WTC11 (cell line): ENCODE data around the gene TRIM75. TPM values are rescaled to one million over a fixed set of nuclear protein-coding genes. Genes with fewer than 3 reads are reported as not detected.

ENCODE experiments used
- ATAC-seq: fragments of 200-7000 bp; cut with Tn5 transposase; 2 replicates; pipeline ENCODE4 v1.10.0; 2021; ENCODE audit warnings: mild to moderate bottlenecking, moderate library complexity
- CTCF ChIA-PET: fragments of 300-600 bp; sonication (Branson Sonifier 250); formaldehyde crosslinking; loops from one replicate; lab custom pipeline; 2021; ENCODE audit warnings: antibody characterized with exemption; lab: Charles Lee
- POLR2A ChIA-PET: fragments of 350-600 bp; sonication (Branson Sonifier 250); formaldehyde crosslinking; loops from one replicate; lab custom pipeline; 2021; ENCODE audit warnings: antibody characterized with exemption; lab: Charles Lee
- DNase-seq: peaks from one replicate; pipeline ENCODE4 v3.0.0; 2021; ENCODE audit warnings: low spot score
- H3K27ac Mint-ChIP-seq: 2 replicates; pipeline ENCODE4 v1.8.0; 2021; ENCODE audit warnings: mixed read lengths
- H3K27me3 Mint-ChIP-seq: 2 replicates; pipeline ENCODE4 v1.8.0; 2021; ENCODE audit warnings: low read depth, mild to moderate bottlenecking, moderate library complexity, mixed read lengths
- H3K36me3 Mint-ChIP-seq: 2 replicates; pipeline ENCODE4 v1.8.0; 2021; ENCODE audit warnings: mixed read lengths
- H3K4me1 Mint-ChIP-seq: 2 replicates; pipeline ENCODE4 v1.8.0; 2022; ENCODE audit warnings: mixed read lengths
- H3K4me3 Mint-ChIP-seq: 2 replicates; pipeline ENCODE4 v1.8.0; 2021; ENCODE audit warnings: mild to moderate bottlenecking, moderate library complexity, mixed read lengths
- H3K9me3 Mint-ChIP-seq: 2 replicates; pipeline ENCODE4 v1.8.0; 2021; ENCODE audit warnings: mixed read lengths
- CBFB ChIP-seq: sonication (generic); formaldehyde crosslinking; IDR thresholded peaks from 2 replicates; pipeline ENCODE4 v1.8.1; 2022; ENCODE audit warnings: mild to moderate bottlenecking, low read depth, missing genetic modification reagents
- CREB1 ChIP-seq: sonication (generic); formaldehyde crosslinking; IDR thresholded peaks from 2 replicates; pipeline ENCODE4 v1.8.0; 2023; ENCODE audit warnings: mild to moderate bottlenecking, missing genetic modification reagents
- CREM ChIP-seq: sonication (generic); formaldehyde crosslinking; IDR thresholded peaks from 2 replicates; pipeline ENCODE4 v1.8.1; 2022; ENCODE audit warnings: mild to moderate bottlenecking, missing genetic modification reagents, moderate library complexity
- ETV6 ChIP-seq: sonication (generic); formaldehyde crosslinking; IDR thresholded peaks from 2 replicates; pipeline ENCODE4 v1.8.1; 2022; ENCODE audit warnings: mild to moderate bottlenecking, missing genetic modification reagents
- GRHL2 ChIP-seq: fragments of 250-450 bp; sonication (Bioruptor Pico); IDR thresholded peaks from 2 replicates; pipeline ENCODE4 v1.8.0; 2022; ENCODE audit warnings: mild to moderate bottlenecking, moderate library complexity; ENCODE audit not compliant: insufficient replicate concordance, severe bottlenecking
- NFATC4 ChIP-seq: fragments of 250-450 bp; sonication (Bioruptor Pico); IDR thresholded peaks from 2 replicates; pipeline ENCODE4 v1.9.0; 2021; ENCODE audit warnings: mild to moderate bottlenecking
- NFE2L1 ChIP-seq: sonication (generic); formaldehyde crosslinking; IDR thresholded peaks from 2 replicates; pipeline ENCODE4 v1.8.1; 2023; ENCODE audit warnings: missing genetic modification reagents
- PRRX2 ChIP-seq: fragments of 250-450 bp; sonication (Bioruptor Pico); IDR thresholded peaks from 2 replicates; pipeline ENCODE4 v1.8.0; 2021; ENCODE audit warnings: mild to moderate bottlenecking
- RELA ChIP-seq: sonication (generic); formaldehyde crosslinking; IDR thresholded peaks from 2 replicates; pipeline ENCODE4 v1.8.1; 2022; ENCODE audit warnings: missing genetic modification reagents, mild to moderate bottlenecking, borderline replicate concordance
- RORB ChIP-seq: fragments of 250-450 bp; sonication (Bioruptor Pico); IDR thresholded peaks from 2 replicates; pipeline ENCODE4 v1.9.0; 2021; ENCODE audit warnings: mild to moderate bottlenecking
- TCF7 ChIP-seq: sonication (generic); formaldehyde crosslinking; IDR thresholded peaks from 2 replicates; pipeline ENCODE4 v1.8.0; 2022; ENCODE audit warnings: mild to moderate bottlenecking, low read depth, missing genetic modification reagents, moderate library complexity
- TEAD1 ChIP-seq: sonication (generic); formaldehyde crosslinking; IDR thresholded peaks from 2 replicates; pipeline ENCODE4 v1.8.0; 2022; ENCODE audit warnings: mild to moderate bottlenecking, missing genetic modification reagents
- ZNF219 ChIP-seq: sonication (generic); formaldehyde crosslinking; IDR thresholded peaks from 2 replicates; pipeline ENCODE4 v1.8.0; 2023; ENCODE audit warnings: missing genetic modification reagents, mild to moderate bottlenecking, borderline replicate concordance
- ZNF232 ChIP-seq: sonication (generic); formaldehyde crosslinking; IDR thresholded peaks from 2 replicates; pipeline ENCODE4 v1.8.0; 2022; ENCODE audit warnings: mild to moderate bottlenecking, missing genetic modification reagents
- ZNF396 ChIP-seq: fragments of 250-450 bp; sonication (Bioruptor Pico); IDR thresholded peaks from 2 replicates; pipeline ENCODE4 v1.8.0; 2021; ENCODE audit warnings: mild to moderate bottlenecking, moderate library complexity, borderline replicate concordance
- total RNA-seq: library from RNA; stranded (reverse); gene quantifications from 3 replicates; pipeline ENCODE4 v1.2.3, GENCODE V29; 2021
- TF ChIP-seq, protein P1 (sequence below): fragments of 200-600 bp; IDR thresholded peaks from 2 replicates; pipeline ENCODE4 v1.8.0; 2022; ENCODE audit warnings: antibody characterized with exemption
- TF ChIP-seq, protein P2 (sequence below): sonication (generic); formaldehyde crosslinking; IDR thresholded peaks from 2 replicates; pipeline ENCODE4 v1.8.1; 2022; ENCODE audit warnings: low read depth, mild to moderate bottlenecking, moderate library complexity, missing genetic modification reagents, borderline replicate concordance
- TF ChIP-seq, protein P3 (sequence below): fragments of 250-450 bp; sonication (Bioruptor Pico); IDR thresholded peaks from 2 replicates; pipeline ENCODE4 v1.9.0; 2021; ENCODE audit warnings: moderate library complexity, mild to moderate bottlenecking, inconsistent platforms, borderline replicate concordance
- TF ChIP-seq, protein P4 (sequence below): fragments of 250-450 bp; sonication (Bioruptor Pico); conservative IDR thresholded peaks from 2 replicates; pipeline ENCODE4 v1.9.0; 2021; ENCODE audit warnings: mild to moderate bottlenecking
- TF ChIP-seq, protein P5 (sequence below): fragments of 250-450 bp; sonication (Bioruptor Pico); IDR thresholded peaks from 2 replicates; pipeline ENCODE4 v1.8.0; 2021; ENCODE audit warnings: mild to moderate bottlenecking

Gene TRIM75
- total RNA-seq, 1 experiment from 2014 or later, result not detected

DNA sequence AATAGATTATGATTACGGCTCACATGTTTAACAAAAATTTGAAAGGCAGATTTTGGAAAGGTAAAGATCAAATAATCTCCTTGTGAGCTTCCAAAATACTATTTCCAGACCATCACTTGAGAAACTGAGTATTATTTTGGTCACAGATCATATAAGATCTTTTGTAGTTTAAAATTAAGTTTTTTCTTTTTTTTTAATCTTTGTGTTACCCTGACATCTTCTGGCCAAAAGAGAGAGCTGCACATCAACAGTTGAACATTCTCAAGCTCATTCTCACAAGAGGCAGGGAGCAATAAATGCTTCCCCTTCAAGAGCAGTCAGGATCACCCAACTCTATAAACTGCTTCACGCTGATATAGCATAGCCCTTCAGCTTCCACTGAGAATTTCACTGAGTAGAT is 43.1 kb downstream of the TRIM75 start:
- H3K9me3 Mint-ChIP-seq, result no peaks in the 10 kb centered on the region
- TF ChIP-seq, protein P1, sequence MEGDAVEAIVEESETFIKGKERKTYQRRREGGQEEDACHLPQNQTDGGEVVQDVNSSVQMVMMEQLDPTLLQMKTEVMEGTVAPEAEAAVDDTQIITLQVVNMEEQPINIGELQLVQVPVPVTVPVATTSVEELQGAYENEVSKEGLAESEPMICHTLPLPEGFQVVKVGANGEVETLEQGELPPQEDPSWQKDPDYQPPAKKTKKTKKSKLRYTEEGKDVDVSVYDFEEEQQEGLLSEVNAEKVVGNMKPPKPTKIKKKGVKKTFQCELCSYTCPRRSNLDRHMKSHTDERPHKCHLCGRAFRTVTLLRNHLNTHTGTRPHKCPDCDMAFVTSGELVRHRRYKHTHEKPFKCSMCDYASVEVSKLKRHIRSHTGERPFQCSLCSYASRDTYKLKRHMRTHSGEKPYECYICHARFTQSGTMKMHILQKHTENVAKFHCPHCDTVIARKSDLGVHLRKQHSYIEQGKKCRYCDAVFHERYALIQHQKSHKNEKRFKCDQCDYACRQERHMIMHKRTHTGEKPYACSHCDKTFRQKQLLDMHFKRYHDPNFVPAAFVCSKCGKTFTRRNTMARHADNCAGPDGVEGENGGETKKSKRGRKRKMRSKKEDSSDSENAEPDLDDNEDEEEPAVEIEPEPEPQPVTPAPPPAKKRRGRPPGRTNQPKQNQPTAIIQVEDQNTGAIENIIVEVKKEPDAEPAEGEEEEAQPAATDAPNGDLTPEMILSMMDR, result peak; percentile 44
- TF ChIP-seq, protein P2, sequence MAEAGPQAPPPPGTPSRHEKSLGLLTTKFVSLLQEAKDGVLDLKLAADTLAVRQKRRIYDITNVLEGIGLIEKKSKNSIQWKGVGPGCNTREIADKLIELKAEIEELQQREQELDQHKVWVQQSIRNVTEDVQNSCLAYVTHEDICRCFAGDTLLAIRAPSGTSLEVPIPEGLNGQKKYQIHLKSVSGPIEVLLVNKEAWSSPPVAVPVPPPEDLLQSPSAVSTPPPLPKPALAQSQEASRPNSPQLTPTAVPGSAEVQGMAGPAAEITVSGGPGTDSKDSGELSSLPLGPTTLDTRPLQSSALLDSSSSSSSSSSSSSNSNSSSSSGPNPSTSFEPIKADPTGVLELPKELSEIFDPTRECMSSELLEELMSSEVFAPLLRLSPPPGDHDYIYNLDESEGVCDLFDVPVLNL (CRISPR knock-in tag), result no peak
- TF ChIP-seq, all 79 proteins: peak for 1
- Mint-ChIP-seq H3K4me3 (no peak overlapping the region), H3K4me1 (no peaks in the 10 kb centered on the region), H3K36me3 (peaks cover 24% of the 10 kb centered on the region), H3K27me3 (no peaks in the 10 kb centered on the region), H3K27ac (no peak overlapping the region)
- ChIA-PET POLR2A (interaction anchor here (0.7 kb wide), 1 partner anchor 1143 kb away, joined by 3 read pairs; no protein-coding TSS in a partner anchor), CTCF (interaction anchor here (0.6 to 3.1 kb wide), 32 partner anchors 10 to 399 kb away, joined by 3 to 47 read pairs (median 4); partner anchors contain the start of genes TMEM192 and TRIM61)
- no peak for DNase-seq
- peak; percentile 83 for ATAC-seq

DNA sequence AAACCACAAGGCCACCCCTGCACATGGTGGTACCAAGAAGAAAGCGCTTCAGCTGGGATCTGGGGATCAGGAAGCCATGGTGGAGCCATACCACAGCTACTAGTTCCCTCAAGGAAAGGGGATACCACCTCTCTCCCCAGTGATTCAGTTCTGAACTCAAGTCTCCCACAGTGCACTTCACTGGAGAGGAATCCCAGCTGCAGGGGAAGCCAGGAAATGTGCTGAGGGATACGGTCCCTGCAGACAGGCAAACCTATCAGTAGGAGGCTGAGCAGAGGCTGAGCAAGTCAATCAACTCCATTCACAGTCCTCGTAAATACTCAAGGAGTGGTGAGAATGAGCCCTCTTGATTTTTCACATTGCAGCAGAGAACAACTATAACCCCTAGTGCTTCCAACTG is 48.0 kb downstream of the TRIM75 start:
- Mint-ChIP-seq H3K27me3 (no peaks in the 10 kb centered on the region), H3K4me1 (no peaks in the 10 kb centered on the region), H3K4me3 (no peak overlapping the region), H3K36me3 (peaks cover 19% of the 10 kb centered on the region), H3K9me3 (no peaks in the 10 kb centered on the region), H3K27ac (no peak overlapping the region)
- no peak for DNase-seq
- TF ChIP-seq, protein P1, result no peak
- TF ChIP-seq NFATC4 (CRISPR knock-in tag) (no peak), CBFB (CRISPR knock-in tag) (no peak), NFE2L1 (no peak), TEAD1 (CRISPR knock-in tag) (no peak), CREM (CRISPR knock-in tag) (no peak), ZNF396 (CRISPR knock-in tag) (no peak), TCF7 (CRISPR knock-in tag) (no peak), RORB (no peak), ZNF232 (CRISPR knock-in tag) (no peak), PRRX2 (CRISPR knock-in tag) (no peak), ETV6 (CRISPR knock-in tag) (no peak), ZNF219 (CRISPR knock-in tag) (no peak), GRHL2 (CRISPR knock-in tag) (no peak)
- TF ChIP-seq, protein P3, sequence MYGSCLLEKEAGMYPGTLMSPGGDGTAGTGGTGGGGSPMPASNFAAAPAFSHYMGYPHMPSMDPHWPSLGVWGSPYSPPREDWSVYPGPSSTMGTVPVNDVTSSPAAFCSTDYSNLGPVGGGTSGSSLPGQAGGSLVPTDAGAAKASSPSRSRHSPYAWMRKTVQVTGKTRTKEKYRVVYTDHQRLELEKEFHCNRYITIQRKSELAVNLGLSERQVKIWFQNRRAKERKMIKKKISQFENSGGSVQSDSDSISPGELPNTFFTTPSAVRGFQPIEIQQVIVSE (CRISPR knock-in tag), result no peak
- ATAC-seq, result no peak
- ChIA-PET CTCF (no interaction called here), POLR2A (no interaction called here)

DNA sequence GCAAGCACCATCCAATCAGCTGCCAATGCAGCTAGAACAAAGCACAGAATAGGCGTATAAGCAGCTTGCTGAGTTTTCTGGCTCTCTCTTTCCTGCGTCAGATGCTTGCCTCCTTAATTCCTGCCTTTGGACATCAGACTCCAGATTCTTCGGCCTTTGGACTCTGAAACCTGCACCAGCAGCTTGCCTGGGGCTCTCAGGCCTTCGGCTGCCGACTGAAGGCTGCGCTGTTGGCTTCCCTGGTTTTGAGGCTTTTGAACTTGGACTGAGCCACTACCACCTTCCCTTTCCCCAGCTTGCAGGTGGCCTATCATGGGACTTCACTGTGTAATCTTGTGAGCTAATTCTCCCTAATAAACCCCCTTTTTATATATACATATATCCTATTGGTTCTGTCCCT is 52.9 kb downstream of the TRIM75 start:
- ChIA-PET CTCF (interaction anchor here (1.4 to 2.1 kb wide), 2 partner anchors 9 to 24 kb away, joined by 6 to 10 read pairs; no protein-coding TSS in a partner anchor), POLR2A (no interaction called here)
- no peak overlapping the region for H3K27ac Mint-ChIP-seq
- H3K36me3 Mint-ChIP-seq, result peaks cover 5% of the 10 kb centered on the region; the same call in 1 of the 2 replicates
- TF ChIP-seq, protein P4, sequence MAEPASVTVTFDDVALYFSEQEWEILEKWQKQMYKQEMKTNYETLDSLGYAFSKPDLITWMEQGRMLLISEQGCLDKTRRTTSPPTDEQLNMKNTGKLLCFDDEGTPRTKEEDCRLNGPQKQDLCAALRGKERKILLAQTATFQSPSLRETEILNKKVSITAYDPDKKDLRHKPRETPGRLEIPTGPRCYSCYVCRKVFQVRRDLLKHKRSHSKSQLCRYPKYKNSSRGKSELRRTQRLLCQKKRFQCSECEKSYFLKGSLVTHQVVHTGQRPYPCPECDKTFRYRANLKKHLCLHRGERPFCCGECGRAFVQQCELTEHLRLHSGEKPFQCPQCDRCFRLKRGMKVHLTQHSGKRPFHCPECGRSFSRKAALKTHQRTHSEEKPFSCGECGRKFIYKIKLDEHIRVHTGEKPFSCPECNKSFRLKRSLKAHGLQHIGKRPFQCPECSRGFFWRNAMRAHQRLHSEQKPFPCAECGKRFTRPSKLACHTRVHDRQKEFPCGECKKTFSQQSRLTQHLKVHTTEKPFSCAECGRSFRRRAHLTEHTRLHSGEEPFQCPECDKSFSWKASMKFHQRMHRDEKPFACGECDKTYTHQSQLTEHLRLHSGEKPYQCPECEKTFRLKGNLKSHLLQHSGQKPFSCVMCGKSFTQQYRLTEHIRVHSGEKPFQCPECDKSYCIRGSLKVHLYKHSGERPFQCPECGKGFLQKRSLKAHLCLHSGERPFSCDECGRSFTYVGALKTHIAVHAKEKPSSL (CRISPR knock-in tag), result no peak
- TF ChIP-seq RELA (CRISPR knock-in tag) (no peak), CREB1 (CRISPR knock-in tag) (no peak)
- TF ChIP-seq, protein P5, sequence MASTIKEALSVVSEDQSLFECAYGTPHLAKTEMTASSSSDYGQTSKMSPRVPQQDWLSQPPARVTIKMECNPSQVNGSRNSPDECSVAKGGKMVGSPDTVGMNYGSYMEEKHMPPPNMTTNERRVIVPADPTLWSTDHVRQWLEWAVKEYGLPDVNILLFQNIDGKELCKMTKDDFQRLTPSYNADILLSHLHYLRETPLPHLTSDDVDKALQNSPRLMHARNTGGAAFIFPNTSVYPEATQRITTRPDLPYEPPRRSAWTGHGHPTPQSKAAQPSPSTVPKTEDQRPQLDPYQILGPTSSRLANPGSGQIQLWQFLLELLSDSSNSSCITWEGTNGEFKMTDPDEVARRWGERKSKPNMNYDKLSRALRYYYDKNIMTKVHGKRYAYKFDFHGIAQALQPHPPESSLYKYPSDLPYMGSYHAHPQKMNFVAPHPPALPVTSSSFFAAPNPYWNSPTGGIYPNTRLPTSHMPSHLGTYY (CRISPR knock-in tag), result no peak
- H3K4me3 Mint-ChIP-seq, result no peak overlapping the region
- H3K4me1 Mint-ChIP-seq, result 0 out of 2 replicates have a peak, but pooled peaks cover under 1% of the 10 kb centered on the region
- no peaks in the 10 kb centered on the region for H3K9me3 Mint-ChIP-seq
- DNase-seq (no peak), ATAC-seq (no peak)
- H3K27me3 Mint-ChIP-seq, result no peaks in the 10 kb centered on the region
